Left lung (tissue), 10 donors: Measurements from ENCODE around the gene TLK1. TPM values are rescaled to one million over a fixed set of nuclear protein-coding genes. Genes with fewer than 3 reads are reported as not detected.
A peak's percentile ranks its signal among the peaks of the same experiment; 100 is the strongest.

ENCODE experiments used
- ATAC-seq: fragments of 200-7000 bp; cut with Tn5 transposase; one replicate; pipeline ENCODE4 v1.9.1; 2020; ENCODE audit warnings: moderate library complexity
- DNase-seq, 4 donors: peaks; one replicate each; pipeline ENCODE4 v3.0.0-alpha.2; 2013 to 2020
- H3K27ac ChIP-seq, 2 donors: fragments of 200-600 bp; sonication (generic) in 1 of 2; one replicate each; pipeline versions ENCODE4 v1.5.0 to v1.8.0; 2020 to 2021
- H3K27me3 ChIP-seq, 2 donors: fragments of 200-600 bp; sonication (generic) in 1 of 2; one replicate each; pipeline versions ENCODE4 v1.5.0 to v1.8.0; 2020 to 2021
- H3K36me3 ChIP-seq, 2 donors: fragments of 200-600 bp; sonication (generic) in 1 of 2; one replicate each; pipeline versions ENCODE4 v1.5.0 to v1.8.0; 2020 to 2021
- H3K4me1 ChIP-seq, 2 donors: fragments of 200-600 bp; one replicate each; pipeline ENCODE4 v1.8.0; 2021
- H3K4me3 ChIP-seq, 2 donors: fragments of 200-600 bp; sonication (generic) in 1 of 2; one replicate each; pipeline versions ENCODE4 v1.5.0 to v1.8.0; 2020 to 2021; ENCODE audit warnings: mild to moderate bottlenecking in 1 of 2
- H3K9me3 ChIP-seq, 2 donors: fragments of 200-600 bp; sonication (generic) in 1 of 2; one replicate each; pipeline versions ENCODE4 v1.5.0 to v1.8.0; 2020 to 2021
- intact Hi-C, 2 donors: fragments of 100-400 bp; cut with DNase I; formaldehyde crosslinking; loops; one replicate each; pipeline versions ENCODE4 v1.11.2 to v1.14.2; 2022
- polyA plus RNA-seq, 6 donors: library from polyadenylated mRNA; unstranded; fragments of 120-200 nt; gene quantifications; one replicate each; pipeline ENCODE4 v1.2.1, GENCODE V29; 2013; ENCODE audit not compliant: insufficient read length in 6 of 6
- total RNA-seq, 2 donors: library from RNA; stranded (reverse); fragmentation: NEBNext Ultra II Directional; extraction: Animal tissue kit (Norgen Biotek cat#: 25700); gene quantifications; one replicate each; pipeline ENCODE4 v1.2.1, GENCODE V29; 2021
- TF ChIP-seq, protein P1 (sequence below), 2 donors: fragments of 200-600 bp; sonication (generic) in 1 of 2; IDR thresholded peaks; one replicate each; pipeline versions ENCODE4 v1.5.0 to v1.8.0; 2021; ENCODE audit warnings: antibody characterized with exemption in 2 of 2
- donor health status: DM: no; HTN: yes; CAD: no.
- donor health status: DM: no; HTN: no; CAD: no.

Gene TLK1
- total and polyA plus RNA-seq, 8 donors: 35.3 to 49.8 (median 40.4) TPM

DNA sequence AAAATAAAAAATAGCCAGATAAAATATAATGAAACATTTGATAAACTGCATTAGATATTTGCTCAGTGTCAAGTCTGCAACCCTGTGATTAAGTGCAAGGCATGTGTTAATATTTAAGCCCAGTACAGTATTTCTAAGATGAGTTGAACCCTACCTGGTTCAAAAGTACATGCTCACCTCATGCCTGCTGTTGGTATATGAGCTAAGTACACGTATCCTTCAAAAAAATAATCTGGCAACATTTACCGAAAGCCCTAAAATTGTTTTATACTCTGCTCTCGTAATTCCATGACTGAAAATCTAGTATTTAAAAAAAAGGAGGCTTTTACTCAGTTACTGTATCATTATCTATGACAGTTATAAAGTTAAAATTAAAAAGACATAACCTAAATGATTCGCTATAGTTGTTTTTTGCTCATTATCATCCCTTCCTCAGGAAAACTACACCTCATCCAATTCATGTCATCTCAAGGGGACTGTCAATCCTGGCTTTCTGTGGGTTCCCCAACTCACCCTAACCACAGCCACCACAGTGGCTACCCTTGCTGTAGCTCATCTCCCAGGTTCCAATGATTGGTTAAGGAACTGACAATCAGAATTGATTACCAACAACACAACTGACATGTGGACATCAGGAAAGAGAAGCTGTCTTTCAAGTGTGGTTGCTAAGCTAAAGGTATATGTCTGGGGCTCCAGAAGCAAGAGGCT, 10.6 kb downstream of the TLK1 start:
- Histone ChIP-seq H3K27me3 (no peaks in the 10 kb centered on the region), H3K9me3 (no peaks in the 10 kb centered on the region), H3K36me3 (no peaks in the 10 kb centered on the region), H3K4me3 (no peak overlapping the region), H3K4me1 (peaks cover 0 to 59% of the 10 kb centered on the region in 2 donors), H3K27ac (no peak overlapping the region)
- ATAC-seq (no peak), DNase-seq (no peak)
- intact Hi-C loops: loop anchor here in 1 of 2 donors (10.0 kb wide), 1 partner anchor 175 kb away; no protein-coding TSS in a partner anchor
- TF ChIP-seq, protein P1, sequence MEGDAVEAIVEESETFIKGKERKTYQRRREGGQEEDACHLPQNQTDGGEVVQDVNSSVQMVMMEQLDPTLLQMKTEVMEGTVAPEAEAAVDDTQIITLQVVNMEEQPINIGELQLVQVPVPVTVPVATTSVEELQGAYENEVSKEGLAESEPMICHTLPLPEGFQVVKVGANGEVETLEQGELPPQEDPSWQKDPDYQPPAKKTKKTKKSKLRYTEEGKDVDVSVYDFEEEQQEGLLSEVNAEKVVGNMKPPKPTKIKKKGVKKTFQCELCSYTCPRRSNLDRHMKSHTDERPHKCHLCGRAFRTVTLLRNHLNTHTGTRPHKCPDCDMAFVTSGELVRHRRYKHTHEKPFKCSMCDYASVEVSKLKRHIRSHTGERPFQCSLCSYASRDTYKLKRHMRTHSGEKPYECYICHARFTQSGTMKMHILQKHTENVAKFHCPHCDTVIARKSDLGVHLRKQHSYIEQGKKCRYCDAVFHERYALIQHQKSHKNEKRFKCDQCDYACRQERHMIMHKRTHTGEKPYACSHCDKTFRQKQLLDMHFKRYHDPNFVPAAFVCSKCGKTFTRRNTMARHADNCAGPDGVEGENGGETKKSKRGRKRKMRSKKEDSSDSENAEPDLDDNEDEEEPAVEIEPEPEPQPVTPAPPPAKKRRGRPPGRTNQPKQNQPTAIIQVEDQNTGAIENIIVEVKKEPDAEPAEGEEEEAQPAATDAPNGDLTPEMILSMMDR (IDR thresholded peaks at IDR 0.05): no peak

DNA sequence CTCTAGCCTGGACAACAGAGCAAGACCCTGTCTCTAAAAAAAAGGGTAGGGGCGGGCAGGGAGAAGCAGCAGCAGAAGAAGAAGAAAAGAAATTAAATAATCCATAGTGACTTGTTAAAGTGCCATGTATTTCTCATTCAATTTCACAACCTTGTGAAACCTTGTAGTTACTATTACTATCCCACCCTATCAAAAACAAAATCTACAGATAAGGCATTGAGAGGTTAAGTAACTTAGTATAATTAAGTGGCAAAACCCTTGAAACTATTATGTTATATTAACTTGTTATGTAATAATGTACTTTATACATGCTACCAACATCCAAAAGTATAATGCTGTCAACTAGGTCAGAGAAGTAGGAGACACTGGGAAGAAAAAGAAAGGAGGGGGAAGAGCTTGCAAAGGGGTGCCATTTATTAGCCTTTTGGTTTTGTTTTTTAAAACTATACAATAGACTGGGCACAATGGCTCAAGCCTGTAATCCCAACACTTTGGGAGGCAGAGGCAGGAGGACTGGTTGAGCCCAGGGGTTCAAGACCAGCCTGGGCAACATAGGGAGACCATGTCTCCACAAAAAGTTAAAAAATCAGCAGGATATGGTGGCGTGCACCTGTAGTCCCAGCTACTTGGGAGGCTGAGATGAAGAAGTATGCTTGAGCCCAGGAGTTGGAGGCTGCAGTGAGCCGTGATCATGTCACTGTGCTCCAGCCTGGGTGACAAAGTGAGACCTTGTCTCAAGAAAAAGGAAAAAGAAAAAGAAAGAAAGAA, 11.3 kb downstream of the TLK1 start:
- H3K4me1 ChIP-seq: peaks cover 0 to 60% of the 10 kb centered on the region in 2 donors
- H3K36me3 ChIP-seq: no peaks in the 10 kb centered on the region
- no peaks in the 10 kb centered on the region for H3K27me3 ChIP-seq
- ATAC-seq: no peak
- TF ChIP-seq, protein P1 (IDR thresholded peaks at IDR 0.05): no peak
- no peaks in the 10 kb centered on the region for H3K9me3 ChIP-seq
- no peak overlapping the region for H3K4me3 ChIP-seq
- no peak overlapping the region for H3K27ac ChIP-seq
- intact Hi-C loops: no loop called here
- no peak for DNase-seq

DNA sequence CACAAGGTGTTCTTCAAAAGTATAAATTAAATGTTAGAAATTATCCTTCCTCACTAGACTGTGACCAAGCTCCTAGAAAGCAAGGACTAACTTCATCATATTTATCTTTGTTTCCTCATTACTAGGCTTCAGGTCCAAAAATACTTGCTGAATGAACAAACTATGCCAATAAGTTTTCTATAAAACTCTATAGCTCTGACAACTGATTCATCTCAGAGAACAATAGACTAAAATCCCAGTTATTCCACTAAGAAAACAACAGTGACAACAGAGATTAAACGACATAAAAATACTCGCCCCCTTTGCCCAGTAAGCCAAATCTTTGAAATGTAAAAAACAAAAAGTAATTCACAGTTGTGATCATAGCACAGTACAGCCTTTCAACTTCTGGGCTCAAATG, 13.6 kb downstream of the TLK1 start:
- peak overlapping the region in 1 of 2 donors; percentile 59 for H3K27ac ChIP-seq
- no peak for DNase-seq

DNA sequence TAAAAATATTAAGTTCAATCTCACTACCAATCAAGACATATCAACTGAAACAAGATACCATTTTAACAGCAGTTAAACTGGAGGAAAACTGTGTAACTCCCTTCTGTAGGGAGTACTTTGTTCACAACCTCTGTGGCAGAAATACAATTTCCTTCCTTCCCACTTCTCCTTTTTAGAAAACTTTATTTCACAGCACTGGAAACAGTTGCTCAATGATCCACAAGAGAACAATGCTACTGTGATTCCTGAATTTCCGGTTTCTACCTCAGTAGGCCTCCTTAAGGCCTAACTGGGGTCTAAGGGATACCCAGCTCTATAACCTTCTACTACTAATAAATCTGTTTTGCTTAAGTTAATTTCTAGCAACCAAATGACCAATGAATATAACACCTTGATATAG, 14.1 kb downstream of the TLK1 start:
- peak overlapping the region in 1 of 2 donors; percentile 59 for H3K27ac ChIP-seq
- H3K9me3 ChIP-seq: no peaks in the 10 kb centered on the region
- H3K27me3 ChIP-seq: no peaks in the 10 kb centered on the region
- DNase-seq (peak in 1 of 4 donors; percentile 26), ATAC-seq (peak; percentile 59)
- no peak overlapping the region for H3K4me3 ChIP-seq
- TF ChIP-seq, protein P1 (IDR thresholded peaks at IDR 0.05): no peak
- no peaks in the 10 kb centered on the region for H3K36me3 ChIP-seq
- intact Hi-C loops: no loop called here
- H3K4me1 ChIP-seq: peaks cover 3 to 65% of the 10 kb centered on the region in 2 donors

More for the DNA sequence above, 13.6 kb downstream of the TLK1 start:
- H3K4me3 ChIP-seq: no peak overlapping the region
- TF ChIP-seq, protein P1 (IDR thresholded peaks at IDR 0.05): no peak
- peaks cover 0 to 63% of the 10 kb centered on the region in 2 donors for H3K4me1 ChIP-seq
- H3K27me3 ChIP-seq: no peaks in the 10 kb centered on the region
- H3K36me3 ChIP-seq: no peaks in the 10 kb centered on the region
- intact Hi-C loops: no loop called here
- H3K9me3 ChIP-seq: no peaks in the 10 kb centered on the region
- ATAC-seq: no peak

DNA sequence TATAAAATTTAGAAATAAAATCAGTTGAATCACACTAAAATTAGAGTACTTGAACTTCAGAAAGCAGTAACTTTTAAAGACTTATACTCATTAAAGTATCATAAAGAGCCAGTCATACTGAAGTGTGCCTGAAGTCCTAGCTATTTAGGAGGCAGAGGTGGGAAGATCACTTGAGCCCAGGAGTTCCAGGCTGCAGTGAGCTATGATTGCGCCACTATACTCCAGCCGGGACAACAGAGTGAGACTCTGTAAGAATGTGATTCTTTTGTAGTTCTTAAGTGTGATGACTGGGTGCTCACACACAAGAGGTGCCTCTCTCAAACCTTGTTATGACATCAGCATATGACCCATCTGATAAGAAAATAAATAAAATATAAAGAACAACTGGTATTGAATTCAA, 14.6 kb downstream of the TLK1 start:
- TF ChIP-seq, protein P1 (IDR thresholded peaks at IDR 0.05): no peak
- no peaks in the 10 kb centered on the region for H3K27me3 ChIP-seq
- no peaks in the 10 kb centered on the region for H3K9me3 ChIP-seq
- DNase-seq: no peak
- no peaks in the 10 kb centered on the region for H3K36me3 ChIP-seq
- no peak overlapping the region for H3K4me3 ChIP-seq
- H3K27ac ChIP-seq: peak overlapping the region in 1 of 2 donors; percentile 59
- intact Hi-C loops: no loop called here
- ATAC-seq: peak; percentile 74
- peaks cover 3 to 69% of the 10 kb centered on the region in 2 donors for H3K4me1 ChIP-seq
